Upper lobe of left lung (tissue), 6 donors: ENCODE data around the gene NELFCD. TPM values are rescaled to one million over a fixed set of nuclear protein-coding genes. Genes with fewer than 3 reads are reported as not detected.
A peak's percentile ranks its signal among the peaks of the same experiment; 100 is the strongest.
"Not testable (repeated sequence)": the region's sequence is repeated elsewhere in the genome, so short reads cannot be mapped to it uniquely, and the experiment has no call there.

Source experiments
- ATAC-seq, 2 donors: fragments of 200-7000 bp; cut with Tn5 transposase; one replicate each; pipeline ENCODE4 v1.9.1; 2022; ENCODE audit warnings: mild to moderate bottlenecking in 2 of 2, moderate library complexity in 2 of 2; ENCODE audit not compliant: low FRiP score in 2 of 2
- DNase-seq, 2 donors: peaks; one replicate each; pipeline ENCODE4 v3.0.0-alpha.2; 2019 to 2020
- H3K27ac ChIP-seq, 4 donors: fragments of 200-600 bp; sonication (generic); one replicate each; pipeline ENCODE4 v1.5.1; 2016 to 2019
- H3K27me3 ChIP-seq, 4 donors: fragments of 200-600 bp; sonication (generic); one replicate each; pipeline ENCODE4 v1.5.1; 2017 to 2019
- H3K36me3 ChIP-seq, 4 donors: fragments of 200-600 bp; sonication (generic); one replicate each; pipeline ENCODE4 v1.5.1; 2016 to 2019
- H3K4me1 ChIP-seq, 4 donors: fragments of 200-600 bp; sonication (generic); one replicate each; pipeline ENCODE4 v1.5.1; 2018 to 2019
- H3K4me3 ChIP-seq, 4 donors: fragments of 200-600 bp; sonication (generic); one replicate each; pipeline ENCODE4 v1.5.1; 2017 to 2019; ENCODE audit warnings: mild to moderate bottlenecking in 2 of 4, moderate library complexity in 1 of 4
- H3K9me3 ChIP-seq, 4 donors: fragments of 200-600 bp; sonication (generic); one replicate each; pipeline ENCODE4 v1.5.1; 2018 to 2019
- CTCF ChIP-seq, 6 experiments: fragments of 450-650 bp in 4 of 6; fragments of 200-600 bp in 2 of 6; sonication (generic) in 2 of 6; IDR thresholded peaks; one replicate each; pipeline ENCODE4 v1.5.1; 2016 to 2019; ENCODE audit warnings: antibody characterized with exemption in 6 of 6
- EP300 ChIP-seq, 4 donors: sonication (generic); formaldehyde crosslinking; IDR thresholded peaks; one replicate each; pipeline ENCODE4 v1.5.1; 2017; ENCODE audit warnings: antibody characterized with exemption in 4 of 4, control low read depth in 2 of 4
- POLR2A ChIP-seq, 4 donors: fragments of 450-650 bp; IDR thresholded peaks; one replicate each; pipeline ENCODE4 v1.5.1; 2016 to 2017; ENCODE audit warnings: antibody characterized with exemption in 4 of 4, mild to moderate bottlenecking in 2 of 4
- POLR2AphosphoS5 ChIP-seq, 2 donors: sonication (generic); formaldehyde crosslinking; IDR thresholded peaks; one replicate each; pipeline ENCODE4 v1.5.1; 2017; ENCODE audit warnings: antibody characterized with exemption in 2 of 2
- WGBS, 2 donors: methylation state at CpG; one replicate each; pipeline ENCODE4 v1.1.5; 2017 to 2018; 5-methylcytosine and 5-hydroxymethylcytosine counted together
- total RNA-seq, 6 donors: library from RNA; depleted of rRNA in 4 of 6; stranded (reverse); fragments of >200 nt in 4 of 6; gene quantifications; one replicate each; pipeline versions ENCODE4 v1.1.0 to v1.2.1, GENCODE V29; 2016 to 2021
- donor health status: DM: no; HTN: no; CAD: no; lungs with moderate emphysema.
- donor health status: DM: no; HTN: yes; CAD: no; lungs with severe emphysema.

The NELFCD gene
- total RNA-seq, 6 donors from 2014 or later: 42.3 to 99.5 (median 48.7) TPM

GRCh38 chr20:58941471-58941870 is 39.6 kb upstream of the NELFCD start:
- H3K36me3 ChIP-seq: no peaks in the 10 kb centered on the region
- no peak for ATAC-seq
- H3K27ac ChIP-seq: no peak overlapping the region
- H3K4me1 ChIP-seq: peaks cover 0 to 3% (median 0%) of the 10 kb centered on the region in 4 donors
- WGBS, 2 donors: 59 to 61% methylated on average over 3 of the region's 3 CpGs
- H3K27me3 ChIP-seq: no peaks in the 10 kb centered on the region
- TF ChIP-seq CTCF (IDR thresholded peaks at IDR 0.05): no peak
- TF ChIP-seq POLR2AphosphoS5 (IDR thresholded peaks at IDR 0.05): no peak
- no peak for TF ChIP-seq POLR2A (IDR thresholded peaks at IDR 0.05)
- no peak for TF ChIP-seq EP300 (IDR thresholded peaks at IDR 0.05)
- H3K9me3 ChIP-seq: no peaks in the 10 kb centered on the region
- DNase-seq: no peak
- H3K4me3 ChIP-seq: no peak overlapping the region

DNA sequence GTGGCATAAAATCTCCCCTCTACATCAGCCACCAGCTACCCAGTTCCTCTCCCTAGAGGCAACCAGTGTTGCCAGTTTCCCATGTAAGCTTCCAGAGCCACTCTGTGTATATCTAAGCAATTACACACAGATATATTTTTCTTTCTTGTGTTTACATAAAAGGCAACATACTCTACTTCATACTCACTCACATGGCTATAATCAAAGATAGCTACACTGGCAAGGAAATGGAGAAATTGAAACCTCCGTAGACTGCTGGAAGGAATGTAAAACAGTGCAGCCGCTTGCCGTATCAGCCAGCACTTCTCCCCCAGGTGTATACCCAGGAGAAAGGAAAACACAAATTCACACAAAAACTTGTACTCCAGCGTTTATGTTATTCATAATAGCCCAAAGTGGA is 38.5 kb upstream of the NELFCD start:
- H3K9me3 ChIP-seq: no peaks in the 10 kb centered on the region
- no peak for DNase-seq
- WGBS, 2 donors: 48 to 52% methylated on average over 4 of the region's 4 CpGs
- no peak for ATAC-seq
- H3K4me1 ChIP-seq: peaks cover 0 to 3% (median 0%) of the 10 kb centered on the region in 4 donors
- no peaks in the 10 kb centered on the region for H3K27me3 ChIP-seq
- H3K4me3 ChIP-seq: no peak overlapping the region
- H3K27ac ChIP-seq: no peak overlapping the region
- no peaks in the 10 kb centered on the region for H3K36me3 ChIP-seq
- TF ChIP-seq POLR2AphosphoS5 (IDR thresholded peaks at IDR 0.05) (no peak), EP300 (IDR thresholded peaks at IDR 0.05) (no peak), POLR2A (IDR thresholded peaks at IDR 0.05) (no peak), CTCF (IDR thresholded peaks at IDR 0.05) (no peak)

GRCh38 chr20:58944610-58945009 is 36.4 kb upstream of the NELFCD start:
- WGBS, 2 donors: 72% methylated on average over 5 of the region's 5 CpGs
- no peaks in the 10 kb centered on the region for H3K36me3 ChIP-seq
- TF ChIP-seq EP300 (IDR thresholded peaks at IDR 0.05) (no peak), POLR2A (IDR thresholded peaks at IDR 0.05) (no peak), CTCF (IDR thresholded peaks at IDR 0.05) (no peak), POLR2AphosphoS5 (IDR thresholded peaks at IDR 0.05) (no peak)
- no peak overlapping the region for H3K27ac ChIP-seq
- ATAC-seq (peak in 1 of 2 donors; percentile 37), DNase-seq (no peak)
- no peaks in the 10 kb centered on the region for H3K9me3 ChIP-seq
- H3K4me3 ChIP-seq: no peak overlapping the region
- H3K4me1 ChIP-seq: peaks cover 0 to 3% (median 0%) of the 10 kb centered on the region in 4 donors
- H3K27me3 ChIP-seq: no peaks in the 10 kb centered on the region

DNA sequence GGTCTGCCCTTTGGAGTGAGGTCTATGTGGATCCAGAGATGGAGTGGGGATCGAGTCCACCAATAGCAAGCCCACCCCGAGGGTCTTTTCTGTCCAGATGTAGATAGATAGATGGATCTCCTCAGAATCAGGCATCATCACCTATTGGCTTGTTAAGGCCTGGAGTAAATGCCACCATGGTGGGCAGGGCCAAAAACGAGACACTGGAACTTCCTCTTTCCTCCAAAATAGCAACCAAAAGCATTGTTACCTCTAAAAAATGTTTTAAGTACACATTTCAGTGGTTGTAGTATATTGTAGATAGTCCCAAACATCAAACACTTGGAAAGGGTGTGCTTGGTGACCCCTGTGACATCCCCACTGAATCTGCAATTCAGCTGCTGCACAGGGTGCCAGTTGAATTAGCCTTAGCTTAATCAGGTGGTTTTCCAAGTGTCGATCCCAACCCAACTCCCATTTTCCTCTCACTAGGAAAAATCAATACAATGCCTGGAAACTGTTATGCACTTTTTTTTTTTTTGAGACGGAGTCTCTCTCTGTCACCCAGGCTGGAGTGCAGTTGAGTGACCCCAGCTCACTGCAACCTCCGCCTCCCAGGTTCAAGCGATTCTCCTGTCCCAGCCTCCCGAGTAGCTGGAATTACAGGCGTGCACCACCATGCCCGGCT is 35.0 kb upstream of the NELFCD start:
- H3K9me3 ChIP-seq: no peaks in the 10 kb centered on the region
- H3K4me3 ChIP-seq: no peak overlapping the region
- no peak overlapping the region for H3K27ac ChIP-seq
- WGBS, 2 donors: 85% methylated on average over 9 to 10 of the region's 10 CpGs
- H3K36me3 ChIP-seq: no peaks in the 10 kb centered on the region
- DNase-seq: no peak
- ATAC-seq: no peak
- H3K27me3 ChIP-seq: no peaks in the 10 kb centered on the region
- H3K4me1 ChIP-seq: peaks cover 0 to 3% (median 0%) of the 10 kb centered on the region in 4 donors
- TF ChIP-seq POLR2AphosphoS5 (IDR thresholded peaks at IDR 0.05): no peak
- no peak for TF ChIP-seq CTCF (IDR thresholded peaks at IDR 0.05)
- no peak for TF ChIP-seq POLR2A (IDR thresholded peaks at IDR 0.05)
- no peak for TF ChIP-seq EP300 (IDR thresholded peaks at IDR 0.05)

DNA sequence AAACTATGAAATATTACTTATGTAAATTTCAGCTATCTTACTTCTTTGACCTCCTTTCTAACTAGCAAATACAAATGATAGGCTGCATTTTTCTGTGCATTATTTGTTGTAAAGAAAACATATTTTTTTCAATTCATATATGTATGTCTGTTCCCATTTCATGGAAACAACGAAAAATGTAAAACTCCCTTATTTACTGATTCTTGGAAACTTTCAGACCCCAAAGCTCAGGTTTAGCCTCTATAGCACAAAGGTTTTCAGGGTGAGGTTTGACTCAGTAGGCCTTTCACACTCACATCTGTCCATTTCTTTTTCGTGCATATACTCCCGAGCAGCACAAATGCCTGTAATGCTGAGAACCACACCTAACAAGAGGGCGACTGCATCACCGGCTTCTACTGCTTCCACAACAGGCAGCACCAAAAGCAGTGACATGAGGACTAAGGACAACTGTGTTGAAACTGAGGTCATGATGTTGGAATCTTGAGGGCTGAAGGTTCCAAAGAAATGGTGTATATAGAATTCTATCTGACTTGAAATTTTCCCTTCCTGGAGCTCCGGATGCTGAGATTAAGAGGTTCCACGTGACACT is 33.2 kb upstream of the NELFCD start:
- 82 to 84% methylated on average over 7 of the region's 7 CpGs for WGBS, 2 donors
- ATAC-seq: not testable (repeated sequence)

More for the DNA sequence above, 33.2 kb upstream of the NELFCD start:
- not testable (repeated sequence) for H3K4me1 ChIP-seq, H3K27ac ChIP-seq, H3K27me3 ChIP-seq, H3K36me3 ChIP-seq, DNase-seq, H3K9me3 ChIP-seq, H3K4me3 ChIP-seq
